Endothelial cell of hepatic sinusoid (primary cell): ENCODE measurements around the gene TMA7.

Experiments
- in situ Hi-C: cut with HindIII; loops from 2 replicates; pipeline ENCODE4 v1.10.0; 2017; ENCODE audit warnings: low sequenced_read_pairs

Gene TMA7

DNA sequence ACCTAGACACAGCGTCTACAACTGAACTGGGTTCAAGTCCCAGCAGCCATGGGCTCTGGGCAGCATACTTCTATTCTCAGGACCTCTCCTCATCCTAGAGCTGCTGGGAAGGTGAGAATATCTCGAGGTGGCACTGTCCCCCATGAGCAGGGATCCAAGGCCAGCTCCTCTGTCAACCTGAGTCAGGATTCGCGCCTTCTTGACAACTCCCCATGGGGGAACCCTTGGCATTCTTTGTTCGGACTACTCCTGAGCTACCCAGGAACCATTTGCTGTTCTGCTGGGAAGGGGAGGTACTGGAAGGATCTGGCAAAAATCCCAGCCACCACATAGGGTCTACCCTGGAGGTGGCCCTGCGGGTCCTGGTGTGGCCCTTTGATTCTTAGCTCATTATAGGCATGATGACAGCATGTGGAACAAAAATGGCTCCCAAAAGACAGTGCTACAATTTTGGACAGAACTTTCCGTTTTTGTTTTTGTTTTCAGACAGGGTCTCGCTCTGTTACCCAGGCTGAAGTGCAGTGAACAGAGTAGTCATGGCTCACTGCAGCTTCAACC, 32.4 kb upstream of the TMA7 start:
- in situ Hi-C loops = no loop called here

DNA sequence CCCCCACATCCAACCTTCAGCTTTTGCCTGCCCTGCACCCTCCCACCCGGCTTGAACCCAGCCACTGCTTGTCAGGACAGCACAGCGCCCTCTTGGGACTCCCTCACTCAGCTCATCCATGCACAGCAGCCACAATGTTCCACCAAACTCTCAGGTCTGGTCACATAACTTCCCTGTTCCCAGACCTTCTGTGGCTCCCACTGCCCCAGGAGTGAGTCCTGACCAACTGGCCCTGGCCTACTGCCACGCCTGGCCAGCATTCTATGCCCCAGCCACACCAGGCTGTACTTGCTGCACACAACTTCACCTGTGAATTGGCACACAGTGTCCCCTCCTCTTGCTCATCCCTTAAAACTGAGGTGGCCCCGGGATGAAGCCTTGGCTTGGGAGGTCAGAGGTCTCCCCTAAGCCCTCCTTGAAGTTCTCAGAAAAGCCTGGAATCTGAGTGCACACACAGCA, 31.2 kb upstream of the TMA7 start:
- in situ Hi-C loops = no loop called here

DNA sequence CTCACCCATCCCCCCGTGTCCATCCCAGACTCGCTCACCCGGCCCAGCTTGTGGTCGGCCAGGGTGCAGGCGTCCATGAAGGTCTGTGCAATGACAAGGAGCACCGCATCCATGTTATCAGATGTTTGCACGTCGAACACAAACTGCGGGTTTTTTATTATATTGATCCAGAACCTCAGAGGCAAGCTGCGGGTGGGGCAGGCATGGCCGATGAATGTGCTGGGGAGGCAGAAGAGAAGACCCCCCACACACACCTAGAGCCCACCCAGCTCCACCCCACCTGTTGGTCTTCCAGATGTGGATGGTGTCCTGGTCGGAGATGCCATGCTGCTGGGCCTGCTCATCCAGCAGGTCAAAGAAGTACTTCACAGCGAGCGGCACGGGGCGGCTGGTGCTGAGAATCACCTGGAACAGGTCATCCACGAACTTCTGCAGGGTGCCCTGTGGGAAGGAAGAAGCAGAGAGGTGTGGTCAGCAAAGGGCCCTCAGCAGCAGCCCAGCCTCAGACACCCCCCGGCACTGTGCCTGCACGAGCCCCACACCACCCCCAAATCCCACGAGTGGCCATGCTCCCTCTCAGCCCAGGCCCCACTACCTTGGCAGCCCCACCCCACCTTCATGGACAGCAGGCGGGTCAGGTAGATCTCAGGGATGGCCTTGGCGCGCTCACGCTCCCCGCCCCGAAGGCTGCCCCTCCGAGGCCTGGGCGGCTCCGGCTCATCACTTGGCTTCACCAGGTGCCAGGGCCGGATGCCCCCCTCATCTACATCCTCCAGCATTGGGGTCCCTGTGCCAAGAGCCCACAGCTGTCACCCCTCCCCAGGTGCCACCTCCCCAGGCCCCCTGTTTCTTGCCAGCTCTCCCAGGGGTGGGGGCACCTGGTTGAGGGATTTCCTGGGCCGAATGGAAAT, 30.5 kb upstream of the TMA7 start:
- in situ Hi-C loops = loop anchor here (5.0 to 10.0 kb wide), 2 partner anchors 67 to 135 kb away; no protein-coding TSS in a partner anchor

DNA sequence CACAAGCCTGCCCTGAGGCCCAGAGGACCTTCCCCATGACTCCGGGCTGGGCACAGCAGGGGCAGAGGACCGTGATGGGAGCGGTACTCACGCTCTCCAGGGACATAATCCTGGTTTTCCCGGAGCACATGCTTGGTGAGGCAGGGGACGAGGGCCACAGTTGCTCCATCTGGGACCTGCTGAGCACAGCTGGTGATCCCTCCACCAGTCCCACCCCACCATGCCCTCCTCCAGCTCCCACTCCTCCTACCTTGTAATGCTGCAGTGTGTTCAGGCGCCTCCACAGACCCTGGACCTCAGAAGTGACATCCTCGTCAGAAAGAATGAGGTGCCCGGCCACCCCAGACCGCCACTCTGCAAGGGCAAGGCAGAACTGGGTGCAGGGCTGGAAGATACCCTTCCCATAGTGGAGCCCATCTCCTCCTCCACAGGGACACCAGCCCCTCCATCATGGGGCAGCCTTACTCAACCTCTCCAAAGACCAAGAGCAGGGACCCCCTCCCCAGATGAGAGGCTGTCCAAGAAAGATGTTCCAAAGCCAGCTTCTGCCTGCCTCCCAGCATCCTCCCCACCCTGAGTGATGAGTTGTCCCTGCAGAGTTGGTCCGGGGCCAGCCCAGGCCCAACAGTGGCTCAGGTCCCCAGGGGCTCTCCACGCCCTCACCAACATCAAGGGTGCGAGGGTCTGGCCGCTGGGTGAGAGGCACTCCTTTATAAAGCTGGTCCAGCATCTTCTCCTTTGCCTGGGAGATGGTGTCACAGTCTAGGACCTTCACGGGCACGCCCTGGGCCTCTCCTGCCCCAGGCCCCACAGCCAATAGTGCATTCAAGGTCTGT, 29.6 kb upstream of the TMA7 start:
- in situ Hi-C loops = loop anchor here (5.0 to 10.0 kb wide), 2 partner anchors 68 to 136 kb away; no protein-coding TSS in a partner anchor

DNA sequence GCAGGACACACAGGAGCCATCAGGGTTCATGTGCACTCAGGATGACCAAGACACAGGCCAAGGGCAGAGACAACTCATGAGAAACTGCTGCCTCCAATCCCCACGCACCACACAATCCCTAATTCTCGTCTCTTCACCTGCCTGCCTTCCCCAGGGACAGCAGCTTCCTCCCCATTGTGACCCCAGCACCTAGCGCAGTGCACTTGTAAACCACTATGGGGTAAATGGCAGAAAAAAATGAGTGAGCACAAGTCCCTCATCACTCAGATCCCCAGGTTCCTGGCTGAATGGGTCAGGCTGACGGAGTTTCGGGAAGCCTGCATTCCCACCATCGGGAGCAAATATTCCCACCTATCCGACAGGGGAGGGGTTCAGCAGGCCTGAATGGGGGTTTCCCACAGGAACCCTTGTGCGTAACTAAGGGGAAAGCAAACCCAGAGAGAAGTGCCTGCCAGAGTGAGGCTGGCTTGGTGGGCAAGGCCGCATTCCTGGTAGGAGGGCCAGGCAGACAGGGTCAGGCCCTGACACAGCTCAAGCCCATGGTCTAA, 28.9 kb upstream of the TMA7 start:
- in situ Hi-C loops = loop anchor here (5.0 to 10.0 kb wide), 2 partner anchors 69 to 136 kb away; no protein-coding TSS in a partner anchor

DNA sequence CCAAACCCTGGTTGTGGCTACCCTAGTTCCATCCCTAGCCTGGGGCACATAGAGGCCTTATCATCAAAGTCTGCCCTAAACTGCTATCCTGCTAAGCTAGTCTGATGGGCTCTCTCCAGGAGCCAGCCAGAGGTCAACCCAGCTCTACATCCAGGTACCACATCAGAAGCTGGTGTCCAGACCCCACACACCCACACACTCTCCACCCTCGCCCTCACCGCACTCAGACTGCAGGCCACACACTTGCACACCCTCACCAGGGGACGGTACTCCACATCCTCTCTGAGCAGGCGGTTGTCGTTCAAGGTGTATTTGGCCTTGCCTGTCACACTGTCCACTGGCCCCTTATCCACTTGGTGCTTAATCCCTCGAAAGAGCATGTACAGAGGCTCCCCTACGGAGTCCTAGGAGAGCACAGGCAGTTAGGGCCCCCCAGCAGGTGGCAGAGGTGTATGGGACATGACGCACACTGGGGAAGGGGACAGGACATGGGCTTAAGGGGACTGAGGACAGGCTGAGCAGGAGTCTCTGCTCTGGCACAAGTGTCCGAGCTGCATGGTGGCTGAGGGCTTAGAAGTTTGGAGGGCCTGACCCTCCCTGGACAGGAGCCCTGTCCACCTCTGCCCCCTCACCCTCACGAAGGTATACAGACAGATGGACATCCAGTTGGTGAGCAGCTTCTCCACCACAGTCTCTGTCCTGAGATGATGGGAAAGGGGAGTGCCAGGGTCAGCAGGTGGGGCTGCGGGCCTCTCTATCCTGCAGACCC, 28.3 kb upstream of the TMA7 start:
- in situ Hi-C loops = loop anchor here (5.0 to 10.0 kb wide), 2 partner anchors 69 to 137 kb away; no protein-coding TSS in a partner anchor

DNA sequence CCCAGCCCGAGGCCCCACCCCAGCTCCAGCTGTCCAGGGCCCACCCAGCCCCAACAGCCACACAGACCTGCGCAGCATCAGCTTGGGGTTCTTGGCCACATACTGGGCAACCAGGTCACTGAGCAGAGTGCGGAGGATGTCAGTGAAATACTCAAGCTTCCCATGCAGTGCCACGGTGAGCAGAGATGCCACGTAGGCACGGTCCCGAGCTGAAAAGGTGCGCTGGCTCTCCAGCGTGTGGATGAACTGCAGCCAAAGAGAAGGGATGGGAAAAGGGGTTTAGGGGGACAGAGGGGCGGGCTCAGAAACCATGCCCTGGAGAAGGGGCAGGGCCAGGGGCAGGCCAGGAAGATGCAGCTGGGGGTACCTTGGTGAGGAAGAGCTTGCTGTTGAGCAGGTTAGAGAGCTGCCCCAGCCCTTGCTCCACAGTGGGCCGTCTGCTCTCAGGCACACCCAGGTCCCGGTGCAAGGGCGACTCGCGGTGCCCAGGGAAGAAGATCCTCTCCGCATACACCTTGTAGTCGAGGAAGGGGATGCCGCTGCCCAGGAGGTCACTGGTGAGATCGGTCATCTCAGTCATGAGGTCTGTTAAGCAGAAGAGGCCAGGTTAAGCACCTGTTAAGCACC, 27.6 kb upstream of the TMA7 start:
- in situ Hi-C loops = loop anchor here (5.0 to 10.0 kb wide), 2 partner anchors 70 to 138 kb away; no protein-coding TSS in a partner anchor

DNA sequence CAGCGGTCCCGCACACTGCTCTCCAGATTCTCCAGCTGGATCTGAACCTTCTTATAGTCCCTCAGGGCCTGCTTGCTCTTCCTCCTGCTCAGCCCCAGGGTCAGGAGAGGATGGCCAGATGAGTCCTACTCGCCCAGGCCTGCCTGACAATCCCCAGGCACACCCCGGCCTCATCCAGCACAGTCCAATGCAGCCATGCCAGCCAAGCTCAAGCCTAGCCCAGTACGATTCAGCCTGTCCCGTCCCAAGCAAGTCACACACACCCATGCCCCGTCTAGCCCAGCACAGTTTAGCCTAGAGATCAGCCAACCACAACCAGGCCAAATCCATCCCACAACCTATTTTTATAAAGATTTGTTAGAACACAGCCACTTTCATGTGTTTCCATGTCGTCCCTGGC, 27.0 kb upstream of the TMA7 start:
- in situ Hi-C loops = loop anchor here (5.0 to 10.0 kb wide), 2 partner anchors 71 to 138 kb away; no protein-coding TSS in a partner anchor

DNA sequence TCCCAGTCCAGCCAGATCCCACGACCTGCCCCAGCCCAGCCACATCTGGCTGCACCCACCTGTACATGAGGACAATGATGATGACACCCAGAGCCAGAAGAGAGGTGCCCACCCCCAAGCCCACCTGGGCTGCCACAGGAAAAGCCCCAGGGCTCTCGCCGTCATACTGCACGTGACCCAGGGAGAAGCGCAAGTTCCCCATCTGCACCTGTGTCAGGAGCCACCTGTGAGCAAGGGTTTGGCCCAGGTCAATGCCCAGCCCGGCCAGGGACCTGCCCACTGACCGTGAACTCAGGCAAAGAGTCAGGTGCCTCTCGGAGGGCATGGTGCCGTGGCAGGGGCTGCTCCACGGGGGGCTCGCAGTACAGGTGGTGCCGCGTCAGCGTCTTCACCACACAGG, 26.4 kb upstream of the TMA7 start:
- in situ Hi-C loops = loop anchor here (5.0 to 10.0 kb wide), 2 partner anchors 71 to 139 kb away; no protein-coding TSS in a partner anchor

DNA sequence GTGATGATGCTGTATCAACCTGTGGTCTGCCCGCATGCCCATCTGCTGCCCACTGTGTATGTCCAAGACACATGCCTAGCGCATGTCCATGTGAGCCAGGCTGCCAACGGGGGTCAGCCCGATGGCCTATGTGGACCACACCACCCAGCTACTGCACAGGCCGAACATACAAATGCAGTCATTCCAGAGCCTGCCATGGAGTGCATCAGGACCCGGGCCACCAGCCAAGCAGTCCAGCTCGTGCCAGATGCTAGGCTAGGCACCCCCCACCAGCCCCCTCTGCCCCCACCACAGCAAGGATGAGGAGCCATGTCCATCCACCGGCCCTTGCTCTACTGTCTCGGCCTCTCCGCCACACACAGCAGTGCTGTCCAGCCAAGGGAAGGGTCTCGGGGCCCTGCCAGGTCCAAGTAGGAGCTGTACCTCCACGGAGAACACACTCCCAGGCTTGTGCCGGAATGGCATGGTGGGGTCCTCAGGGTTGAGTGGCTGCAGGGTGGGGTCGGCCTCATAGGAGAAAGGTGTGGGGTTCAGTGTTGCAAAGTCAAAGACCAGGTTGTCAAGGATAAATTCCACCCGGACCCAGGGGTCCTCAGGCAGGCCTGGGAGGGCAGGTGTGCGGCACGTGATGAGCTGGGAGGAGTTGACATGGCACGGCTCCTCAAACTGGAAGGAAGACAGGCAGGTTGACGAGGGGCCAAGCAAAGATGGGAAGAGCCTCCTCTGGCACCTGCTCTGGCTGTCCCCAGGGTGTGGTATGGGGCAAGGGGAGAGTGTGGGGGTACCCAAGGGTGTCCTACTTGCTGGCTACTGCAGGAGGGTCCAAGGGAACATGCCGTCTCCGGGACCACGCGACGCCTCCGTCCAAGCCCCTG, 25.4 kb upstream of the TMA7 start:
- in situ Hi-C loops = loop anchor here (5.0 to 10.0 kb wide), 2 partner anchors 72 to 140 kb away; no protein-coding TSS in a partner anchor

DNA sequence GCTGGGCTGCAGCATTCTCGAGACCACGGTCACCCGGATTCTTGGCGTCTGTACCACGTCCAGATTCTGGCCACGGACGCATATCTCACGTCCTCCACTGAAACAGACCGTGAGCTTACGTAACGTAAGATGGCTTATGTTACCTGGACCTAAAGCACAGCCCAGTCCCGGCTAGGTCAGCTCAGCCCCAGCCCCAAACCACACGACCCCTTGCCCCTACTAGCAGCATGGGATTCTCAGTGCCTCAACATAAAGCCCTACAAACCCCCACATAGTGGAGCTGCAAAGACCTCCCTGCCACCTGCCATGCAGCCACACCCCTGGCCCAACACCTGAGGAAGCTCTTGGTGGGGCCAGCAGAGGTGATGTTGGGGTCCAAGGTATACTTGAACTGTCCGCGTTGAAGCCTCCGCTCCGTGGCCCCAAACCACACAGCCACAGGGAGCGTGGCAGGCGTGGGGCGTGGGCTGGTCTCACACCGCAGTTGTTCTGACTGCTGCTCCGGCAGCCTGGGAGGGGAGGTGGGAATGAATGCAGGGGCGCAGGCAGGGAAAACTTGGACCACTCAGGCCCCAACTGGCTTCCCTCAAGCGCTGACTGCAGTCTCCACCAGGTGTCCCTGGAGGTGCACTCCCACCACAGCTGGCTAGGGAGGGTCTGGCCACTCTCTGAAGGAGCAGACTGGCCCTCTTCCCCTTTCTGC, 24.7 kb upstream of the TMA7 start:
- in situ Hi-C loops = loop anchor here (10.0 kb wide), 1 partner anchor 141 kb away; no protein-coding TSS in a partner anchor

DNA sequence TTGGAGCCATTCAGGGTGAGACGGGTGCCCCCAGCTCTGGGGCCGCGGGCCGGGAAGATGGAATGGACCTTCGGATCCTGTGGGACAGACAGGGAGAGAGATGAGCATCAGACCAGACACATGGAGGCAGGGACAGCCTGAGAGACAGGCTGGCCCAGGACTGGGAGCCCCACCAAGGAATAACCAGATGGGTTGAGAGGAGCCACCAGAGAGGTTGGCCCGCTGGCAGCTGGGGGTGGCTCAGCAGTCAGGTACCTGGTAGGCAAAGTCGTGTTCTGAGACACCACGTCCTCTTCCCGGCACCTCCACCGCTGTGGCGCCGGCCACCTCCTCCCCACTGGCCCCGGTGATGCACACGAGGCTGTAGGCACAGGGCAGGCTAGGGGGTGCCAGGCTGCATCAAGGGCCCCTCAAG, 24.0 kb upstream of the TMA7 start:
- in situ Hi-C loops = loop anchor here (10.0 kb wide), 1 partner anchor 141 kb away; no protein-coding TSS in a partner anchor

DNA sequence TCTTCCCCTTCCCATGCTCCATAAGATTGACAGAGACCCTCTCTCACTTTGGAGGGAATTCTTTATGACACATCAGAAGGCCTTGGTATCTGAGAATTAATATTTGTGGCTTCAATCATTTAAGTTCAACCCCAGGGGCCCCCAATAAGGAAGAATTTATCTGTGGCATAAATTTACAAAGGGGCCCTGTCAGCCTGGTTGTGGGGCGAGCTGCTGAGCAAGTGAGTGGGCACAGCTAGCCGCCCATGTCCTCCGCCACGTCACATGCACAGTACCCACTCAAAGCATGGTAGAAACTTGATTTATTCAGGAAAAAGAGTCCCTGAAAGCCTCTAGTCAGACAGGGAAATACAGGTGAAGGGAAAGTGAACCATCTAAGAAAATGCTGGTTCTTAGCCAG, 23.5 kb upstream of the TMA7 start:
- in situ Hi-C loops = loop anchor here (10.0 kb wide), 1 partner anchor 142 kb away; no protein-coding TSS in a partner anchor

DNA sequence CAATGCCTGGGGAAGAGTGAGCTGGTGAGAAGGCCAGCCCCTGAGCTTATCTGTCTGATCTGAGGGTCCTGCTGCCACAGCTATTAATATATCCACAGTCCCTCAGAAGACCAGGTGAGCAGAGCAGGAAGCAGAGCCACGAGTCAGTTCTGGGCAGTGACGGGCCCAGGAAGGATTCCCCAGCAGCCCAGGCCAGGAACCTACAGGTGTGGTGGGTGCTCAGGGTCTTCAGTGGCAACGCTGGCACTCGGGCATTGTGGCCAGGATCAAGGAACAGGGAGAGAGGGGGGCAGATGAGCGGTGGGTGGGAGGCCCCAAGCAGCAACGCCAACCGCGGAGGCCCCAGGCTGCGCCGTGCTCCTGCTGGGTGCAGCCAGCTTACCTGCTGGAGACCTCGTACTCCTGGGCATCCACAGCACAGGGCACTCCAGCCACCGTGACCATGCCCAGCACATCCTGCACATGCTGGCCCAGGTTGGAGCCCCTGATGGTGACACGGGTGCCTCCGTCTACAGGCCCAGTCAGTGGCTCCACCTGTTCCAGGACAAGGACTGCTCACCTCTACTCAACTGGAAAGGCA, 22.4 kb upstream of the TMA7 start:
- in situ Hi-C loops = loop anchor here (10.0 kb wide), 1 partner anchor 143 kb away; no protein-coding TSS in a partner anchor

DNA sequence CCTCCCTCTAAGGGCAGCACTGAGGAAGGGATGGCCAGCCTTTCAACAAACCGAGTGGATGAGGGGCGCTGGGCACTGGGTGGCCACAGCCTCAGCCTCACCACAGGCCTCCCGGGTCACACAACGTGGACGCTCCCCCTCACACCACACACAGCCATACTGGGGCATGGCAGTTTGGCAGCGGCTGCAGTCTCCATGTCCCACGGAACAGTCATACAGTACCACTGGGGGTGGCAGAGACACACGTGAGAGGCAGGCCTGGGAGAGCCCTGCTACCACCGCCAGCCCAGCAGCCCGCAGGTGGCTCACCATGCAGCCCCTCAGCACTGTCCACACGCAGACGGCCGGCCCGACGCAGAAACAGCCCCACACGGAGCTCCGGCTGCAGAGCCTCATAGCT, 21.9 kb upstream of the TMA7 start:
- in situ Hi-C loops = loop anchor here (10.0 kb wide), 1 partner anchor 143 kb away; no protein-coding TSS in a partner anchor

DNA sequence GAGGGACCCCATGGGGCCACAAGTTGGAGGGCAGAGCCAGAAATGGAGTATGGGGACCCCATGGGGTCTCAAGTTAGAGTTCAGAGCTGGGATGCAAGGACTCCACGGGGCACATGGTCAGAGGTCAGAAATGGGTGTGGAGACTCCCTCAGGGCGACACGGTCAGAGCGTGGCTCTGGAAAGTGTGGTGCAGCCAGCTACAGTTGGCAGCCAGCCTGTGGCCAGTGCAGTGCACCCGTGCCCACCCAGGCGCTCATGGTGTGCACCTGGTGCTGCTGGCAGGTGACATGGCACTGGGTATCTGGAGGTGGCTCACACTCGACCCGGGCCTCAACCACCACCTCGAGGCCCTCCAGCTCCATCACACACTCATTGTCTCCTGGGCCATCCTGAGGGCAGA, 21.4 kb upstream of the TMA7 start:
- in situ Hi-C loops = loop anchor here (10.0 kb wide), 1 partner anchor 144 kb away; no protein-coding TSS in a partner anchor

DNA sequence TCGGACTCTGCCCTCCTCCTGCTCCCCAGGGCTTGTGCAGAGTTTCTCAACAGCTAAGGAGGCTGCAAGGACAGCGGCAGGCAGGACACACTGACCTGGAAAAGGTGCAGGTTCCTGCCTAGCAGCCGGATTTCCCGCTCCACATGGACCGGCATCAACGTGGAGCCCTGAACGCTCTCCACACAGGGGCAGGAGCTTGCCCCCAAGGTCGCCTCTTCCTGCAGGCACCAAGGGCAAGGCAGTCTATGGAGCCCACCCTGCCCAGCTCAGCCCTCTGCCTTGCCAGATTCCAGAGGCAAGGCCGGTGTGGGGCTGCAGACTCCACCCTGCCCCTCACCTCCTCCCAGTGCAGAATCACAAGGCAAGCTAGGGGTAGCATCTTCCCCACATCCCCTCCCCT, 20.9 kb upstream of the TMA7 start:
- in situ Hi-C loops = loop anchor here (10.0 kb wide), 1 partner anchor 144 kb away; no protein-coding TSS in a partner anchor
